DMS 273 treated with DMSO at 0.1 percent for 48 hours (cell line): ENCODE measurements around the gene CD247.

Experiments used
- DNase-seq: peaks from one replicate; lab custom pipeline; 2025; lab: John Stamatoyannopoulos, UW

Gene CD247

DNA sequence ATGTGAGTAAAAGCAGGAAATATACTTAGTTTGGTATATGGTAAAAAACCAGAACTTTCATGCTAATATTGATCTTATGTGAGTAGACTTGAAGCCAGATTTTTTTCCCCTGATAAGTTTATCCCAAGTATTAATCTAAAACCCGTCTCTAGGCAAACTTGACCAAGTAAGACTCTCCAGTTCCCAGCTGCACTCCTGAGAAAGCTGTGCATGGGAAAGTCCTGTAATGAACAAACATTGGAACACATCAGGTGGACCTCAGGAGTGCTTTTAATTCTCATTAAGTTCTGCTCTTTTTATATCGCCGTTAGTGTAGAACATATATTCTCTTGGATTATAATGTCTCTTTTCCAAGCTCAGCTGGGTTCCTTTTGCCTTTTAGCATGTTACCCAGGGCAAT lies 105.0 kb downstream of the CD247 start:
- DNase-seq: no peak

DNA sequence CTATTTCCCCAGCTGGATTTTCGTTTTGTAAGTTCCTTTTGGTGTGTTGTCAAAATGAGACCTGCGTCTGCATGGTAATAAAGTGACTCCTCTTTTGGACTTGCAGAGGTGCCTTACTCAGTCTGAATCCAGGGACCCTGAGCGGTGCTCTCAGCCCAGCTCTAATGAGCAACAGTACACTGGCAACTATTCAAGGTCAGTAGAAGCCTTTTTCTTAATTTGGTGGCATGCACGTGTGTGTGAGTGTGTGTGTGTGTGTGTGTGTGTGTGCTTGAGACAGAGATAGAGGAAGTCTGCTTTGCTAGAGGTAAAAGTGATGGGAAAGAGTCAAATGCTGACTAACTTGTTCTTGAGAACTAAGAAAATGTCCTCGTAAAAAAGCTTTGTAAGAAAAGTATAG lies 105.4 kb downstream of the CD247 start:
- DNase-seq: no peak

DNA sequence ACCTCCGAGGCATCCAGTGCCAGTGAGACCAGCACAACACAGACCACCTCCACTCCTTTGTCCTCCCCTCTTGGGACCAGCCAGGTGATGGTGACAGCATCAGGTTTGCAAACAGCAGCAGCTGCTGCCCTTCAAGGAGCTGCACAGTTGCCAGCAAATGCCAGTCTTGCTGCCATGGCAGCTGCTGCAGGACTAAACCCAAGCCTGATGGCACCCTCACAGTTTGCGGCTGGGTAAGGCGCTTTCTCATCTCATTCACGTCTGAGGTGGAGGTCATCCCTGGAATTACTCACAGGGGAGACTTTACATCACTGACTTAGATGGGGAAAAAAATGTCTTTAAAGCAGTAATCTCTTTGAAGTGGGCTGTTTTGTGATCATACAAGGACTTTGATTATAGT lies 106.3 kb downstream of the CD247 start:
- no peak for DNase-seq

GRCh38 chr1:167409183-167409582 lies 109.1 kb downstream of the CD247 start:
- no peak for DNase-seq

GRCh38 chr1:167408355-167408754 lies 110.0 kb downstream of the CD247 start:
- DNase-seq: no peak

- no peak for DNase-seq
These were observed 113.4 kb downstream of the CD247 start for GRCh38 chr1:167404908-167405307.

DNA sequence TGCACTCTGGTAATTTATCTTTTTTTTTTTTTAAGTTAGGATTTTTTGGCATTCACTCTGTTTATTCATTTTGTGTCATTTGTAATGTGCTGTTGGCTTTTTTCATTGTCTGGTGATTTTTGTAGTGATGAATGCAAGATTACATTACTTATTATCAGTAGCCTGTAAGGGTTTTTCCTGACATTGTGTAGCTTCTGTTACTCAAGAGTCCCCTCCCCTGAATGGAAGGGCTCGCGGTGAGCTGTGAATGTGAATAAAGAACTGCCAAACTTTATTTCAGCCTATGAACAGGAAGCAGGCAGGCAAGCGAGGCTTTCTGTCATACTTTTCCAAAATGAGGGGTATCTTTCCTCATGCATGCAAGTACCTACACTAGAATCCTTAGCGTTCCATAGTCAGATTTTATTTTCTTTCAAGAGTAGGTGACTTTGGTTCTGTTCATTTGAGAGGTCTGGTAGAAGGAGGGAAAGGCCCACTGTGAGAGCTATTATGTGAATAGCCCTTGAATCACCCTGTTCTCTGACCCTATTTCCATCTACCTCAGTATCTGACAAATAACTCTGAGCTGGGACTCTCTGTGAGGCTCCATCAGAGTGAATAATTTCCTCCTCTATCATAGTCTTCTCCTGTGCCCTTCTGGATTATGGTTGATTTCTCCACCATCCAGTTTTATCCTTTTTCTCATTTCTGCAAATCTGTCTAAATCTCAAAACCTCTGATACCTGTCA lies 114.0 kb downstream of the CD247 start:
- DNase-seq: no peak

DNA sequence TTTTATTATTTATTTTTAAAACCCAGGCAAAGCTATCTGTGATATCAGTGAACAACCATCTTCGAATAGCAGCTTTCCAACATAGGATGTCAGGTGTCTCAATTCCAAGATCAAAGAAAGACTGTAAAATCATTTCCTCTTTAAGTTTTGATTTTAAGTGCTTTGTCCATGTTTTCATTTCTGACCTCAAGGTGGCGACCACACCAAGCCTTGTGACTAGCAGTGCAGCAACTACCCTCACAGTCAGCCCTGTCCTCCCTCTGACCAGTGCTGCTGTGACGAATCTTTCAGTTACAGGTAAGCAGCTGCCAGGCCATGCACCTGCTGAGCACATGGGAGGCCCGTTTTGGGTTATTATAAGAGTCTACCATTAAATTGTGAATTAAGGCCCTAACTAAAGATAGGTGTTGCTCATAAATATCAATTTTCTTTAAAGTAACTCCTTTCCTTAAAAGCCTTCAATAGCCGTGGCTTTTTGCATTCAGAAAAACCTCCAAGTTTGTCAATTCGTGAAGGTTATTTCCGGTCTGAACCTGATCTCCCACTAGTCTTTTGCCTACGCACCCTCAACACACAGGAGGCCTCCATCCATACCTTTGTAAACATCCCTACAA lies 117.0 kb downstream of the CD247 start:
- no peak for DNase-seq

GRCh38 chr1:167400359-167400953 lies 117.9 kb downstream of the CD247 start:
- DNase-seq: no peak

GRCh38 chr1:167392200-167392696 lies 126.1 kb downstream of the CD247 start:
- DNase-seq: no peak

DNA sequence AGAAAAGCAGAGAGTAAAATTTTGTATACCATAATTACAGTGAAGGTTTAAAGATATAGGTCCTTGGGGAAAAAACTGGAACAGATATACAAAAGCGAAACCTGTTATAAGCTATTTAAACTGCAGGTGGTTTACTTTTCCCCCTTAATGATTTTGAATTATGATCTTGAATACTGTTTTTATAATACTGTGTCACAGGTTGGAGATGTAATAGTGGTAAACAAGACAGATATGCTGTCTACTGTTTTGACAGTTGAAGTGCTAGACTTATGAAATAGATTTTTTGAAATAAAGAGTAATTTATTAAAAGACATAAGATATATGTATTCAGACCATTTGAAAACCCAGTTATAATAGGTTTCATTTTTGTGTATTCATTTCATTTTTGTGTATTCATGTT lies 129.4 kb downstream of the CD247 start:
- DNase-seq: no peak

GRCh38 chr1:167387251-167387910 lies 130.9 kb downstream of the CD247 start:
- DNase-seq: no peak
